GM12873 (cell line): ENCODE results near the gene STK39.

Source experiments
- CTCF ChIP-seq: IDR thresholded peaks from 2 replicates; pipeline ENCODE4 v1.5.1; 2012; ENCODE audit warnings: low read depth, mild to moderate bottlenecking, moderate library complexity, low read length, control low read depth; ENCODE audit not compliant: insufficient read depth; ENCODE audit errors: missing control alignments

Gene STK39

GRCh38 chr2:167916756-167917155, 330.6 kb downstream of the STK39 start:
- TF ChIP-seq CTCF = no peak

DNA sequence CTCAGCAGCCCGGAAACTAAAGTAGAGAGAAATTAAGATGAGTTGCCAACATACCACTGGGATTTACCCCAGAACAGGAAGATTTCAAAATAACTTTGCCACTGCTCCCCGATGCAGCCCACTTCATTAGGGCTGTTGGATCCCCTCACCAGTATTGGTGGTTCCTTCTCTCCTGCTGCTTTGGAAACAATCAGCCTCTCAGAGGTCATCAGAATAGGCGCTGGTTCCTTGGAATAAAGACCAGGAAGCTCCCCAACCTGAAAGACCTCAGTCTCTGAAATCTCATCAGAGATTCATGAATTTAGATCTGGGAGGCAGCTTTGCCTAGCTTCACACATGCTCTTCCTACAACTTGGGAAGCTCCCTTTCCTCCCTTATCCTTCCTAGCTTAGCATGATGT, 332.4 kb downstream of the STK39 start:
- no peak for TF ChIP-seq CTCF

GRCh38 chr2:167908786-167909185, 338.6 kb downstream of the STK39 start:
- no peak for TF ChIP-seq CTCF

DNA sequence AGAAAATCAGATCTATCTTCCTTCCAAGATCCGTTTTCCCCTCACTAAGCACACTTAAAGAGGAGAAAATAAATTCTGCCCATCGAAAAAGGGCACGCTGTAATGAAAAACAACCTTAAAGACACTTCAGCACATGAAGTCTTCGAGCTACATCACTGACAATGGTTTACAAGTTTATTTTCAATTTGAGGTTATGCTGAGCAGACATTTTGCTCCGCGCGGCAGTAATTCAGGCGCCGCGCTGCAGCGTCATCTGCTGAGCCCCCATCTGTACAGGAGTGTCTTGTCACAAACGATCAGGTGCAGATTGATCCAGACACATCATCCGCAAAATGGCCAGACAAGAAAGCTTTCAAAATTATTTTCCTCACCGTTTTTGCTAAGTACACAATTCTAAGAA, 341.7 kb downstream of the STK39 start:
- no peak for TF ChIP-seq CTCF
